Body of pancreas (tissue), 4 donors: Measurements from ENCODE around the gene LORICRIN.

ENCODE experiments used
- CTCF ChIP-seq, 7 experiments: fragments of 450-650 bp in 4 of 7; fragments of 200-600 bp in 3 of 7; sonication (generic) in 3 of 7; IDR thresholded peaks; one replicate each; pipeline ENCODE4 v1.5.1; 2016 to 2019; ENCODE audit warnings: antibody characterized with exemption in 7 of 7
- POLR2A ChIP-seq, 3 donors: fragments of 450-650 bp; IDR thresholded peaks; one replicate each; pipeline ENCODE4 v1.6.1; 2016; ENCODE audit warnings: antibody characterized with exemption in 3 of 3, mild to moderate bottlenecking in 2 of 3

GRCh38 chr1:153308540-153308939, 49.1 kb downstream of the LORICRIN start:
- TF ChIP-seq POLR2A (IDR thresholded peaks at IDR 0.05) (no peak), CTCF (IDR thresholded peaks at IDR 0.05) (no peak)
